ENCODE measurements around the gene FGF12. TPM values are rescaled to one million over a fixed set of nuclear protein-coding genes. Genes with fewer than 3 reads are reported as not detected.
"Not testable (repeated sequence)": the region's sequence is repeated elsewhere in the genome, so short reads cannot be mapped to it uniquely, and the experiment has no call there.

Gene FGF12
- total and polyA plus RNA-seq, 2 experiments from 2014 or later = not detected

GRCh38 chr3:192715126-192715525 lies 12.2 kb downstream of the FGF12 start:
- in situ Hi-C loops (cut with MboI) = no loop called here
- Histone ChIP-seq H3K27ac (no peak overlapping the region), H3K27me3 (replicated peaks; ENCODE audit: insufficient read depth) (no peaks in the 10 kb centered on the region), H3K4me3 (no peak overlapping the region), H2AFZ (no peak overlapping the region), H3K9ac (no peak overlapping the region), H3K9me2 (ENCODE audit: insufficient read depth) (no peaks in the 10 kb centered on the region), H3F3A (ENCODE audit: insufficient read depth) (no peaks in the 10 kb centered on the region), H3K4me2 (ENCODE audit: unreplicated experiment) (no peak overlapping the region), H3K9me3 (ENCODE audit: low read depth) (no peaks in the 10 kb centered on the region), H3K36me3 (ENCODE audit: low read depth) (no peaks in the 10 kb centered on the region), H3K4me1 (ENCODE audit: insufficient read depth) (no peaks in the 10 kb centered on the region), H4K20me1 (ENCODE audit: insufficient read depth) (no peaks in the 10 kb centered on the region), H3K79me2 (ENCODE audit: insufficient read depth) (no peaks in the 10 kb centered on the region)
- no peak for DNase-seq
- no peak for TF ChIP-seq EZH2phosphoT487 (IDR thresholded peaks at IDR 0.05; ENCODE audit: insufficient read depth, low read depth)
- TF ChIP-seq EZH2 (IDR thresholded peaks at IDR 0.05; ENCODE audit: insufficient read depth, poor library complexity, severe bottlenecking) = no peak

- in situ Hi-C loops (cut with MboI) = not testable (repeated sequence)
Measured at GRCh38 chr3:192711126-192711525, 16.2 kb downstream of the FGF12 start.

GRCh38 chr3:192710366-192710765 lies 17.0 kb downstream of the FGF12 start:
- H3F3A ChIP-seq (ENCODE audit: insufficient read depth) = no peaks in the 10 kb centered on the region
- TF ChIP-seq EZH2 (IDR thresholded peaks at IDR 0.05; ENCODE audit: insufficient read depth, poor library complexity, severe bottlenecking) (no peak), EZH2phosphoT487 (IDR thresholded peaks at IDR 0.05; ENCODE audit: insufficient read depth, low read depth) (no peak)
- no peaks in the 10 kb centered on the region for H3K9me3 ChIP-seq (ENCODE audit: low read depth)
- no peak overlapping the region for H3K4me2 ChIP-seq (ENCODE audit: unreplicated experiment)
- H3K36me3 ChIP-seq (ENCODE audit: low read depth) = no peaks in the 10 kb centered on the region
- DNase-seq = no peak
- H4K20me1 ChIP-seq (ENCODE audit: insufficient read depth) = no peaks in the 10 kb centered on the region
- in situ Hi-C loops (cut with MboI) = no loop called here
- no peaks in the 10 kb centered on the region for H3K9me2 ChIP-seq (ENCODE audit: insufficient read depth)
- H3K4me3 ChIP-seq = no peak overlapping the region
- no peak overlapping the region for H3K27ac ChIP-seq
- H3K4me1 ChIP-seq (ENCODE audit: insufficient read depth) = no peaks in the 10 kb centered on the region
- 0% methylated on average over 1 of the region's 1 CpG for WGBS, 2 experiments (ENCODE audit: low coverage in 1 of 2, low lambda C conversion rate in 2 of 2, missing lambda C conversion rate in 2 of 2)
- no peak overlapping the region for H2AFZ ChIP-seq
- H3K79me2 ChIP-seq (ENCODE audit: insufficient read depth) = no peaks in the 10 kb centered on the region
- no peak overlapping the region for H3K9ac ChIP-seq
- H3K27me3 ChIP-seq (replicated peaks; ENCODE audit: insufficient read depth) = no peaks in the 10 kb centered on the region

More at GRCh38 chr3:192711126-192711525, 16.2 kb downstream of the FGF12 start:
- not testable (repeated sequence) for H3K9me3 ChIP-seq (ENCODE audit: low read depth); H3K4me1 ChIP-seq (ENCODE audit: insufficient read depth); H2AFZ ChIP-seq; H3F3A ChIP-seq (ENCODE audit: insufficient read depth); H3K79me2 ChIP-seq (ENCODE audit: insufficient read depth); H4K20me1 ChIP-seq (ENCODE audit: insufficient read depth); H3K4me3 ChIP-seq; DNase-seq; H3K27me3 ChIP-seq (replicated peaks; ENCODE audit: insufficient read depth); H3K27ac ChIP-seq; H3K9me2 ChIP-seq (ENCODE audit: insufficient read depth); H3K36me3 ChIP-seq (ENCODE audit: low read depth); H3K4me2 ChIP-seq (ENCODE audit: unreplicated experiment); H3K9ac ChIP-seq
- 55 to 56% methylated on average over 8 to 21 of the region's 22 CpGs for WGBS, 2 experiments (ENCODE audit: low coverage in 1 of 2, low lambda C conversion rate in 2 of 2, missing lambda C conversion rate in 2 of 2)

GRCh38 chr3:192706272-192706671 lies 21.1 kb downstream of the FGF12 start:
- Histone ChIP-seq H3K9me2 (ENCODE audit: insufficient read depth) (no peaks in the 10 kb centered on the region), H4K20me1 (ENCODE audit: insufficient read depth) (no peaks in the 10 kb centered on the region), H3K9ac (no peak overlapping the region), H3K4me1 (ENCODE audit: insufficient read depth) (no peaks in the 10 kb centered on the region), H3K4me2 (ENCODE audit: unreplicated experiment) (no peak overlapping the region), H3K27ac (no peak overlapping the region), H2AFZ (no peak overlapping the region), H3K27me3 (replicated peaks; ENCODE audit: insufficient read depth) (no peaks in the 10 kb centered on the region), H3F3A (ENCODE audit: insufficient read depth) (no peaks in the 10 kb centered on the region), H3K9me3 (ENCODE audit: low read depth) (no peaks in the 10 kb centered on the region), H3K36me3 (ENCODE audit: low read depth) (no peaks in the 10 kb centered on the region), H3K4me3 (no peak overlapping the region), H3K79me2 (ENCODE audit: insufficient read depth) (no peaks in the 10 kb centered on the region)
- DNase-seq = no peak
- 49 to 55% methylated on average over 13 of the region's 13 CpGs for WGBS, 2 experiments (ENCODE audit: low coverage in 1 of 2, low lambda C conversion rate in 2 of 2, missing lambda C conversion rate in 2 of 2)
- TF ChIP-seq EZH2phosphoT487 (IDR thresholded peaks at IDR 0.05; ENCODE audit: insufficient read depth, low read depth) = no peak
- no peak for TF ChIP-seq EZH2 (IDR thresholded peaks at IDR 0.05; ENCODE audit: insufficient read depth, poor library complexity, severe bottlenecking)
- in situ Hi-C loops (cut with MboI) = no loop called here

- Histone ChIP-seq H4K20me1 (ENCODE audit: insufficient read depth) (no peaks in the 10 kb centered on the region), H3K79me2 (ENCODE audit: insufficient read depth) (no peaks in the 10 kb centered on the region), H3K9me2 (ENCODE audit: insufficient read depth) (no peaks in the 10 kb centered on the region), H3K36me3 (ENCODE audit: low read depth) (no peaks in the 10 kb centered on the region), H3K9ac (no peak overlapping the region), H3K27me3 (replicated peaks; ENCODE audit: insufficient read depth) (no peaks in the 10 kb centered on the region), H3K4me3 (no peak overlapping the region), H2AFZ (no peak overlapping the region), H3K4me2 (ENCODE audit: unreplicated experiment) (no peak overlapping the region), H3K4me1 (ENCODE audit: insufficient read depth) (no peaks in the 10 kb centered on the region), H3F3A (ENCODE audit: insufficient read depth) (no peaks in the 10 kb centered on the region), H3K9me3 (ENCODE audit: low read depth) (no peaks in the 10 kb centered on the region), H3K27ac (no peak overlapping the region)
- DNase-seq = no peak
- TF ChIP-seq EZH2phosphoT487 (IDR thresholded peaks at IDR 0.05; ENCODE audit: insufficient read depth, low read depth) (no peak), EZH2 (IDR thresholded peaks at IDR 0.05; ENCODE audit: insufficient read depth, poor library complexity, severe bottlenecking) (no peak)
- in situ Hi-C loops (cut with MboI) = no loop called here
Measured at GRCh38 chr3:192700885-192701284, 26.5 kb downstream of the FGF12 start.
